Stimulated activated CD4-positive, alpha-beta T cell treated with anti-CD3 and anti-CD28 coated beads, TNF-alpha, amount 100 ng/mL, for 4 hours (primary cell): Measurements from ENCODE around the gene ABRAXAS1.
A peak's percentile ranks its signal among the peaks of the same experiment; 100 is the strongest.
"Not testable (repeated sequence)": the region's sequence is repeated elsewhere in the genome, so short reads cannot be mapped to it uniquely, and the experiment has no call there.

Experiments
- DNase-seq, 3 experiments: peaks; one replicate each; pipeline ENCODE4 v3.0.0-alpha.2; 2020; ENCODE audit warnings: low read depth in 3 of 3

The ABRAXAS1 gene

DNA sequence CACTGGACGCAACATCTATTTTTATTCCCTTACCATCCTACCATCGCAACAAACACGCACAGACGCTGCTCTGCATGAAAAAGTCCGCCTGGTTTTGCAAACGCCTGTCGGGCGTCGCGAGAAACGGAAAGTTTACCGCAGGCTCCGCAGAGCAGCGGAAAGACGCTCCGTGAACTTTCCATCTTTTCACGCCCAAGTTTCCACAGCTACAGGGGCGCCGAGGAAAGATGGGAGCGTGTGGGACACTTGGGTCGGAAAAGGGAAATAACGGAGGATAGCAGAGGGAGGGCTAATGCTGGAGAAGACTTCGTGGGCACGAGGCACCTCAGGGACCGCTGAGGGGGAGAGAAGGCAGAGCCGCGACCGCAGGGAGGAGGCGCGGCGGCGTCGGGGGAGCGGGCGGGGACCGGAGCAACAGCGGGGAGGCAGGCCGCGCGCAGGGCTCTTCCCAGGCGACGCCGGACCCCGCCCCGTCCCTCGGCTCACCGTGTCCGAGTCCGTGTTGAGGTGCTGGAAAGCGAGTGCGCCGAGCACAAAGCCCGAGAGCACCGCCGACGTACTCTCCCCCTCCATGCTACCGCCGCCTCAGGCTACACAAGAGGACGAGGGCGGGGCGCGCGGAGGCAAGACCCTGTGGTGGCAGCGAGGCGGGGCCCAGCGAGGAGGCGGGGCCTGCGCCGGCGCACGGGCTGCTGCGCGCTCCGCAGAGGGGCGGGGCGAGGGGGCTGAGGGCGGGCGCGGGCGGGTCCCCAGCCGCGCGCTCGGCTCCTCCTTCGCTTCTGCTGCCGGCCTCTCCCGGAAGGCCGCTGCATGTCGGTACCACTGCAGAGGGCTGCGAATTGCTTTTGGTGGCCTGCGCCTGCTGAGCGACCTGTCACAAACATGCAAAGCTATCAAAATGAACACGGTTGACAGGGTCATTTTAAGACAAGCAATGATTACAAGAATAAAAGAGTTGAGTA lies at the start of gene ABRAXAS1:
Gene ABRAXAS1 (minus strand): TSS at position 601 of the 962 bp plus-strand sequence. CDS start 28 bp downstream, at position 573.
- peak; percentile 84 to 95 (median 91) for DNase-seq

DNA sequence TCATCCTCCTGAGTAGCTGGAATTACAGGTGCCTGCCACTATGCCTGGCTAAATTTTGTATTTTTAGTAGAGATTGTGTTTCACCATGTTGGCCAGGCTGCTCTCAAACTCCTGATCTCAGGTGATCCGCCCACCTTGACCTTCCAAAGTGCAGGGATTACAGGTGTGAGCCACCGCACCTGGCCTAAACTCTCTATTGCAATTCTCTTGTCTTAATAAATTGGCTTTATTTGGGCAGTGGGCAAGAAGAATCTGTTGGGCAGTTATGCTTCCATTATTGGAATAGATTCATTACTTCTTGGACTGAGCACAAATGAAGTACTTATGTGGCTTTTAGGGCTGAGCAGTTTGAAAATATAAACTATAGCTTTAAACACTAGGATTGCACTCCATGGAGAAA lies 42.8 kb upstream of the ABRAXAS1 start:
- DNase-seq, result no peak

DNA sequence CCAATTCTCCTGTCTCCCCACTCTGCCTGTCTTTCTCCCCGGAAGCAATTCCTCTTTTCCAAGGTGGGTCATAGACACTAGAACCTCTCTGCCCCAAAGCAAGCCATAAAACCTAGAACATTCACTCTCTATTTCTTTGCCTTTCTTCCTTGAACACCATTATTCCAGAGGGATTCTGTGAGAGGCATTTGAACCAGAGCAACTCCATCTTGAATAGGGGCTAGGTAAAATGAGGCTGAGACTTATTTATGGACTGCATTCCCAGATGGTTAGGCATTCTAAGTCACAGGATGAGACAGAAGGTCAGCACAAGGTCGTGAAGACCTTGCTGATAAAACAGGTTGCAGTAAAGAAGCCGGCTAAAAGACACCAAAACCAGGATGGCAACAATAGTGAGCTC lies 37.3 kb upstream of the ABRAXAS1 start:
- no peak for DNase-seq

DNA sequence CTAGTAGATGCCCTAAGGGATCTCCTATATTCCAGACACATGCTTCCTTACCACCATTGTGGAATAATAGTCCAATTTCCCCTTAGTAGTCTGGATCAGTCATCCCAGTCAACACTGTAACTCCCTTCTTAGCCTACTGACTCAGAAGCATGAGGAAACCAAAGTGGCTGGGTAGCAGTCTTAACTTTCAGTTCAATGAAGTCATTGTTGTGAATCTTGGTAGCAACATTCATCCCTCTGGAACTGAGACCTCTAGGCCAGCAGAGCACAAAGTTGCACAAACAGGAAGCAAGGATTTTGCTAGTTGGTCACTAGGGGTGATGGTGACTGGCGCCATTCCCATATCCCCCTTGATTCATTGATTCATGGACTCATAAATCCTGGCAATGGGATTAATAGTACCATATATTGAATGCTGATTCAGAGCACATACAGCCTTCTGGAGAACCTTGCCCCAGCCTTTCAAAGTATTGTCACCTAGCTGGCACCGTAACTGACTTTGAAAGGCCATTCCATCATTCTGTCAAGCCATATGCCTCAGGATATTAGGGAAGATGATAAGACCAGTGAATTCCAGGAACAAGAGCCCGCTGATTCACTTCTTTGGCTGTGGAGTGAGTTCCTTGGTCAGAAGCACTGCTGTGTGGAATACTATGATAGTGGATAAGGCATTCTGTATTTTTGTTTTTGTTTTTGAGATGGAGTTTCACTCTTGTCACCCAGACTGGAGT lies 31.3 kb upstream of the ABRAXAS1 start:
- no peak for DNase-seq

DNA sequence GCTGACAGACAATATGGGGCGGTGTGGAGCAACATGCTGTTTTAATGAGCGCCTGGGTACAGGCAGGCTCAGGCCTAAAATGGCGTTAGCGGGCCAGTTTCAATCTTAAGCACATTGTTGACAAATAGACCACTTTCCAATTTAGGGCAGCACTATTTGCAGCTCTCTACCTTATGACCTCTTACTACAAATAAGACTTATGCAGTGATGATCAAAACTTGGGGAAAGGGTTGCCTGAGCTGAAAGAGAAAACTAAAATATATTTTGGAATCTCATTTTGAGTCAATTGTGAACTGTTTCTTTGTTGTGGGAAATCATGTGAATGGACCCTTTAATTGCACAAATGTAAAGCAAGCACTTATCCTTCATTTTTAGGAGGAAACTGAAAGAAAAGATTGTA lies 25.5 kb upstream of the ABRAXAS1 start:
- no peak for DNase-seq

DNA sequence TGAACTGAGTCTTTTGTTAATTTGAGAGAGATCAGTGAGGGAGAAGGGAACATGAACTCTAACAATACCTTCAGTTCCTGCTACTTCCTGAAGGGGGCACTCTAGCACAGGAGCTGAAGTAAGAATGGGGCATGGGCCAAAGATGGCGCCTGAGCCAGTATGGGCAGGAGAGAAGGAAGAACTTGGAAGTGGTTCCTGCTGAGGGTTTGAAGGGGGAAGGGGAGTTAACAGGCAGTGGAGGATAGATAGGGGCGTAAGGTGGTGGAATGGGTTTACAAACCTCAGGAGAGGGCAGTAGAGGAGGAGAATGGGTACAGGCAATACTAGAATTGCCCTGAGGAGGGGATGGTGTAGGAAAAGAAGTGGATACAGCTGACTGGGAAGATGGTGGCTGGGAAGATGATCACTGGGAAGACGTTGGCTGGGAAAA lies 24.3 kb upstream of the ABRAXAS1 start:
- peak in 2 of 3 experiments; percentile 5 to 26 for DNase-seq

DNA sequence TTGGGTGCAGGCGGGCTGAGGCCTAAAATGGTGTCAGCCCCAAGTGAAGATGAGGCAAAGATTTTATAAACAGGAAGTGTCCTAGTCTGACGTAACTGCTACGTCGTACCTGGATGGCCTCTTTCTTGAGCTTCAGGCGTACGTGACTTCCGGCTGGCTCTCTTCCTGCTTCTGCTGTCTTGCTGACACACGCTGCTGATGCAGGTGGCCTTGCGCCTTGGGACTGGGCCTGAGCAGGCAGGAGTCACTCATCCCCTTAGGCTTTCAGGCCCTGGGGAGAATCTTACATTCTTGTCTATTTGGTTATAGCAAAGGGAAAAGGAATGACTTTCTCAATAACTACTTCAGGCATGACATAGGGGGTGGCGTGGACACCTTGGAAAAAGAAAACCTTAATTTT lies 20.1 kb upstream of the ABRAXAS1 start:
- DNase-seq, result no peak

DNA sequence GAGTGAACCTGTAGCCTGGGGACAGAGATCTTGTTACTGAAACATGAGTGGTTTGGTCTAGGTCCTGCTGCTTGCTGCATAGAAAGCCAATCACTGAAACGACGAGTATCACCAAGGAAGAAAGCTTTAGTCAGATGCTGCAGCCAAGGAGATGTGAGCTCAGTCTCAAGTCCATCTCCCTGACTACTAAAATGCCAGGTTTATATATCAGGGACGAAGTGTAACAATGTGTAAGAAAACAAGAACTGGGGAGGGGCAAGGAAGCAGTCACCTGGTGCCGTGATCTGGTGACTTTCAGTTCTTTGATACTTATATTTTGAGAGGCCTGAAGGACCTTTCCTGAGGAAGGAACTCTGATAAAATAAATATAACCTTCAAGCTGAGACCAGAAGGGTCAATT lies 19.6 kb upstream of the ABRAXAS1 start:
- no peak for DNase-seq

DNA sequence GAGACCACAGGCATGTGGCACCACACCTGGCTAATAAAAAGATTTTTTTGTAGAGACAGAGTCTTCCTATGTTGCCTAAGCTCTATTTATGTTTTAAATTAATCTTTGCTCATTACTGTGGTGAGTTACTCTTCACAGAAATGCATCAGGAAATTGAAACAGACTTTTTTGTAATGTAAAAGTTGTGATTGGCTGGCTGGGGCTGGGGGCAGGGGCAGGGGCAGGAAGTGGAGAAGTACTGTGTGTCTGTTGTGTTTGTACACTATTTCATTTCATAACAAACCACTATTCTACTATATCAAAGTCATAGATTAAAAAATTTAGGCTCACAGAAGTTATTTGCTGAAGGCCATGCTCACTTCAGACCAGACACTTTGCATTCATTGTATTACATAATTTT lies 19.1 kb upstream of the ABRAXAS1 start:
- peak in 1 of 3 experiments; percentile 9 for DNase-seq

DNA sequence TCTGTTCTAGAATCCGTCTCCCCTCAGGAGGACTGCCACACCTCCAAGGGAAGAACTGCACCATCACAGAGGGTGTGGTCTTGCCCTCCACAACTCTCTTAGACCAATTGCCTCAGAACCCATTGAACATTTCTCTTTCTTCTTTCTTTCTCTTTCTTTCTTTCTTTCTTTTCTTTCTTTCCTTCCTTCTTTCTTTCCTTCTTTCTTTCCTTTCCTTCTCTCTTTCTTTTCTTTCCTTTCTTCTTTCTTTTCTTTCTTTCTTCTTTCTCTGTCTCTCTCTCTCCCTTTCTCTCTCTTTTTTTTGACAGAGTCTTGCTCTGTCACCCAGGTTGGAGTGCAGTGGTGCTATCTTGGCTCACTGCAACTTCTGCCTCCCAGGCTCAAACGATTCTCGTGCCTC lies 16.8 kb upstream of the ABRAXAS1 start:
- DNase-seq, result not testable (repeated sequence)

DNA sequence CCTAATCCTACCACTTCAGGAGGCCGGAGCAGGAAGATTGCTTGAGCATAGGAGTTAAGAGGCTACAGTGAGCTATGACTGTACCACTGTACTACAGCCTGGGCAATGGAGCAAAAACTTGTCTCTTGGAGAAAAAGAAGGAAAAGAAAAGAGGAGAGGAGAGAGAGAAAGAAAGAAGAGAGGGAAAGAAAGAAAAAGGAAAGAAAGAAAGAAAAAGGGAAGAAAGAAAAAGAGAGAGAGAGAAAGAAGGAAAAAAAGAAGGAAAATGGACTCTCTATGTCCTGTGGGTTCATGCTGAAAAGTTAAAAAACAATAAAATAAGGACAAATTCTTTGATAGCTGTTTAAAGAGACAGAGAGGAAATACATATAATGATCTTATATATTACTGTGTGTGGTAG lies 13.3 kb upstream of the ABRAXAS1 start:
- DNase-seq, result no peak

DNA sequence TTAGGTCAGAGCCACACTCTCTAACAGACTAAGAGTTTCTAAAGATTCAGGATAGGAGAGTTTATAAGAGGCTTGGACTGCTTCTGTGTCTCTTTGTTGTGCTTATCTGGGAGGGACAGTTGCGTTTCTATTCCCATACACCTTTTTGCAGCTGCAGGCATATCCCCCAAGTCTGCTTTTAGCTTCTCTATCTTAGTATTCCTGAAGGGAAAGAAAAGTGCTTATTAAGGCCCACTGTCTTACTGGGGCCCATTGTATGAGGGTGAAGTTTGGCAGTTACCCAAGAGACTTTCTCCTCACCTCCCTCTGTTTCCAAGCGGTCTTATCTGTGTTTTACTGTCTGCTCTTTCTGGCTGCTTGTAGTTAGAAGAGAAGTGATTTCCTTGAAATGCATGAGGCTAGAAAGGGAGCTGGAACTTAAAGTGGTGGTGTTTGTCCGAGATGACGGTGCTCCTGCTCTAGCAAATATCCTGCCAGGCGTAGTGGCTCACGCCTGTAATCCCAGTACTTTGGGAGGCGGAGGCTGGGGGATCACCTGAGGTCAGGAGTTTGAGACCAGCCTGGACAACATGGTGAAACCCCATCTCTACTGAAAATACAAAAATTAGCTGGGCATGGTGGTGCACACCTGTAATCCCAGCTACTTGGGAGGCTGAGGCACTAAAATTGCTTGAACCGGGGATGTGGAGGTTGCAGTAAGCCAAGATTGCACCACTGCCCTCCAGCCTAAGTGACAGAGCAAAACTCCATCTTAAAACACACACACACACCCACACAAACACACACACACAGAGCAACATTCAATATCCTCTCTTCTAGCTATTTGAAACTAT lies 11.4 kb upstream of the ABRAXAS1 start:
- DNase-seq, result not testable (repeated sequence)

DNA sequence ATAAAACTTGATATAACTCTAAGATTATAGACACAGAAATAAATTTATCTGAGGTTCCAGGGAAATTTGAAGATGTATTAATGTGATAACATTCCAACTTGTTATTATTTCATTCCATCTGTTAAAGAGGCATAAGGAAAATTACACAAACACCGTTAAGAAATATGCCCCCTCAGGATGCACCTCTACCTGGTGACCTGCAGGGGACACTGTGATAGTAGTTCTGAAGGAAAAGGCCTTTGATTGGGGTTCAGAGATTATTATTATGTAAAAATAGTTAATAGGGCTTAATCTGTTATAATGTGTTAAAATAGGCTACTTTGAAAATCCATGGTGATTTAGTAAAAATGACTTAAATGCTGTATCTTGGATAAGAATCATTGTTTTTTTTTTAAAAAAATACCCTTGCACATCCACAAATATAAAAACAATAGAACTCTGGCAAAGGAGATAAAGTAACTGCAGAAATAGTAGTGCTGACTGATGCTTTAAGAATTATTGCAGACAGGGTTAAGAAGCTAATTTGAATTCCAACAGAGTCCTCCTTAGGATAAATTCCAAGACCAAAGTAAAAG lies 6.1 kb upstream of the ABRAXAS1 start:
- DNase-seq, result no peak

DNA sequence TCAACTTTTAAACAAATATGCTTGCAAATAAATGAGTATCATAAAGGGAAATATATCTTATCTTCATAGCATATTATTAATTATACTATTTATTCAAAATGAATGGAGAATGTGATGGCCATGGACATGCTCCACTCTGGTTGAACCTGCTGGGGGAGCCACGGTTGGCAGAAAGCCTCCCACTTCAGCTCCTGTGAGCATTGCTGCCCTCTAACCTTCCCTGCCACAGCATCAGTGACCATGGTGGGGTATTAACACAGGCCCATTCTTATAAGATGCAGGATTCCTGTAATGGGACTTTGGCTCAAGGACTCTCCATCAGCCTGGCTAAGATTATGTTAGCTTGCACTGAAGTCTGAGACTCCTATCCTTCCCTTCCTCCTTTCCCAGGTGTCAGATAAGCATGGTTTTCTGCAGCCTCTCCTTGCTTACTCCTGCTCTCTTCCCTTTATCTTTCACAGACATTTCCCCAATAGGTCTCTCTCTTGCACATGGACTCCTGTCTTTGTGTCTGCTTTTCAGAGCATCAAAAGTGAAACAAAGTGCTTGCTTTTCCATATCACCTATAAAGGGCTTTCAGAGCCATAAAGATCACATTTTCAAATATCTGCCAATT lies 4.9 kb upstream of the ABRAXAS1 start:
- no peak for DNase-seq

DNA sequence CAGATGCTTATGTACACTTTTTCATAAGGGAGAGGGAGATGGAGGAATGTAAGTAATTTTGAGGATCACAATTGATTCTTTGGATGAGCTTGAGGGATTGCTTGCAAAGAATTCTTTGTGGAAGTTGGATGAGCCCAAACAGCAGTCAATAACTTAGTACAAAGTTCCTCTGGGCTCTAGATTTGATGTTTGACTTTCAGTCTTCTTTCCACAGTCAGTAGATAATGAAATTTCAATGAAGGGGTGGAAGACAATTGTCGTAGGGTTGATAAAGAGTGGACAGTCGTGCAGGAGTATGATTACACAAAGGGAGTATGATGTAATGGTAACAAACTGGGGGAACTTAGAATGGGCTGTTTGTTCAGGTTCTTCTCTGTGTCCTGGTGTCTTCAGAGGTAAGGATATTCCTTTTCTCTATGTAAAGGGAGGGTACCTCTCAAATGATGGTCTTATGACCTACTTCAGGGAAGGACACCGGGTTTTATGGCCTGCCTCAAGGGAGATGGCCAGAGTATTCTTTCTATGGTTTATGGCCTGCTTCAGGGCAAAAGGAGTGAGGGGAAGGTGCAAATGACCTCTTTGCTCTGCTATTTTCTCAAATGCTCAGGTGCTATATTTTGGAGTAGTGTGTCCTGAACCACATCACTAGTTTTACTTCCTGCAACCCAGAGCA lies 1.7 kb upstream of the ABRAXAS1 start:
- DNase-seq, result no peak

DNA sequence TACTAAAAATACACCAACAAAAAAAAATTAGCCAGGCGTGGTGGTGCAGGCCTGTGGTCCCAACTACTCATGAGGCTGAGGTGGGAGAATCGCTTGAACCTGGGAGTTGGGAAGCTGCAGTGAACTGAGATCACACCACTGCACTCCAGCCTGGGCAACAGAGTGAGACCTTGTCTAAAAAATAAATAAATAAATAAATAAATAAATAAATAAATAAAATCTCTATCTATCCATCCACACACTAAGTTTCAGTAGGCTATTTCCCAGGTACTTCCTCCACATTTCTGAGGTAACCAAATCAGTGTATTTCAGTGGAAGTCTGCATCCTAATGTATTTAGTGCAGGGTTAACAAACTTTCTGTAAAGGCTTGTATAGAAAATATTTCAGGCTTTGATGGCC lies 10.9 kb downstream of the ABRAXAS1 start:
- DNase-seq, result no peak

DNA sequence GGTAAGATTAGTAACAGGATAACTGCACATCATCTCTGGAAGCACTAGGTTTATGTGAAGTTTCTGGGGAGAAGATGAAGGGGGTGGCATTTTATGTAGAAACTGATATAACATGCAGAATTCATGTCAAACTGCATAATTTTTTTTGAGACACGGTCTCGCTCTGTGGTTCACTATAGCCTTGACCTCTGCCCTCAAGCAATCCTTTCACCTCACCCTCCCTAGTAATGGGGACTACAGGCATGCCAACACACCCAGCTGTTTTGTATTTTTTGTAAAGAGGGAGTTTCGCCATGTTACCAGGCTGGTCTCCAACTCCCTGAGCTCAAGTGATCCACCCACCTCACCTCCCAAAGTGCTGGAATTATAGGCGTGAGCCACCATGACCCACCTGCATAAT lies 11.5 kb downstream of the ABRAXAS1 start:
- no peak for DNase-seq

DNA sequence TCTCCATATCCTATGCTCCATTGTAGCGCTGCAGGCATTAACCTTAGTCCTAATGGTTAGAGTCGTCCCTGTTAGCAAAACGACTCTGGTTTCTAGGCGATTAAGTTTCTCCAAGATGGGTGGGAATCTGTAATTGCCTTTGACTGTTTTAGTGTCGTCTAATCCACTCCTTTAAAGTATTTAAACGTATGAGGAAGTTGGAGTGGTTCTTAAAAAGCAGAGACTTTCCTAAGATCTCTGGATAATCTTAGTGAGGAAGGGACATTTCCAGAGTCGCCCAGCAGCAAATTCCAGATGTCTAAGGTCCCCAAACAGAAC lies 28.8 kb downstream of the ABRAXAS1 start:
- no peak for DNase-seq

DNA sequence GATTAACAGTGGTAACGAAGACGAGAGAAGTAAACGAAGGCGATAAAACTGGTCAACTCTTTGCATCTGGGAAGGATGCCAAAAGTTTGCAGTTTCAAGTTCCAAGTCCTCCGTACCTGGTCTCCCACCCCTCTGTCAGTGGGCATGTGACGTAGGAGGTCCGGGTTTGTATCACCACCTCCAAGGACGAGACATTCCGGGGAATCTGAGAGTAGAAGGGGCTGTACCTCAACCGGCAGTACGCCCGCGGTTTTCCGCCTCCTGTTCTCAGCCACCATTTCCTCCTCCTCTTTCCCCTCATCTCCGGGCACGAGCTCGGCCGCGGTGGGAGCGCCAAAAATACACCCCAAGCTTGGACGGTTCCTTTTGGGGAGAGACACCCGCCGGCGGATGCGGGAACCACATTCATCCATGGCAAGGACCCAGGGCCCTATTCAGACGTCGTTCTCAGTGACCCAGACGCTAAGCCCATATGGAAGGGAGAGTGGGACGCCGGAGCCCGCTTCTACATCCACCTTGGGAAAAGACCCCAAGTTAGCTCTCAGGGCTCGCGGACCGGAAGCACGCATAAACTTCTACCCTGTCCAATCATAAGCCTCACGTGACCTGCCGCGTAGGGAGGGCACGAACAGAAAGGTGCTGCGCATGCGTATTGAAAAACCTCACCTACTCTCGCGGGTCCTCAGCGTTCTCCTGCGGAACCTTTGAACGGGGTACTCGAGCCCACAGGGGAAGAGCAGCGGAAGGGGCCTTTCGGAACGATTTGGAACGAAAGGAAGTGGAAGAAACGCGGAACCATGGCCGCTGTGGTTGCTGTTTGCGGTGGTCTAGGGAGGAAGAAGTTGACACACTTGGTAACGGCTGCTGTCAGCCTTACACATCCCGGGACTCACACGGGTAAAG lies 29.4 kb downstream of the ABRAXAS1 start, which contains the start of the genes HELQ and MRPS18C:
Gene HELQ (minus strand): TSS at position 543 of the 903 bp plus-strand sequence. CDS start 130 bp downstream, at position 413.
Gene MRPS18C (plus strand): TSS at position 778 of the 903 bp plus-strand sequence. CDS start 20 bp downstream, at position 798.
- peak; percentile 69 to 93 (median 87) for DNase-seq
